Astrocyte of the hippocampus (primary cell): Measurements from ENCODE around the gene DES.

Experiments
- DNase-seq: peaks from one replicate; pipeline ENCODE4 v3.0.0; 2011; ENCODE audit warnings: low read depth, low spot score

The DES gene

GRCh38 chr2:219438453-219438852 is 20.3 kb downstream of the DES start:
- no peak for DNase-seq

- no peak for DNase-seq
Observed at GRCh38 chr2:219439506-219439905, 21.3 kb downstream of the DES start.

GRCh38 chr2:219440388-219441256 is 22.4 kb downstream of the DES start:
- DNase-seq = no peak

GRCh38 chr2:219441451-219442255 is 23.5 kb downstream of the DES start:
- peak; percentile 76 for DNase-seq

GRCh38 chr2:219442256-219443015 is 24.3 kb downstream of the DES start:
- DNase-seq = no peak

- no peak for DNase-seq
Observed at GRCh38 chr2:219443016-219443696, 25.0 kb downstream of the DES start.

- DNase-seq = no peak
Observed at GRCh38 chr2:219443697-219444023, 25.5 kb downstream of the DES start.

- DNase-seq = no peak
Observed at GRCh38 chr2:219444566-219445091, 26.5 kb downstream of the DES start.

- no peak for DNase-seq
Observed at GRCh38 chr2:219445220-219445640, 27.1 kb downstream of the DES start.

- peak; percentile 82 for DNase-seq
Observed at GRCh38 chr2:219446101-219446504, 27.9 kb downstream of the DES start.

- no peak for DNase-seq
Observed at GRCh38 chr2:219446689-219447088, 28.5 kb downstream of the DES start.

GRCh38 chr2:219447242-219448098 is 29.3 kb downstream of the DES start:
- peak; percentile 79 for DNase-seq

GRCh38 chr2:219448099-219448775 is 30.1 kb downstream of the DES start:
- DNase-seq = no peak

GRCh38 chr2:219448776-219449341 is 30.7 kb downstream of the DES start:
- DNase-seq = no peak

- DNase-seq = no peak
Observed at GRCh38 chr2:219449609-219450008, 31.4 kb downstream of the DES start.

- DNase-seq = peak; percentile 71
Observed at GRCh38 chr2:219451661-219452360, 33.6 kb downstream of the DES start.

- peak; percentile 97 for DNase-seq
Observed at GRCh38 chr2:219452361-219453317, 34.5 kb downstream of the DES start.
